GM18868 (cell line): ENCODE results near the gene BAIAP3.

ENCODE experiments used
- ATAC-seq: cut with Tn5 transposase; IDR thresholded peaks from one replicate; pipeline ENCODE4 v1.9.1; 2021; ENCODE audit warnings: mild to moderate bottlenecking, moderate library complexity; ENCODE audit not compliant: unreplicated experiment

BAIAP3 gene

GRCh38 chr16:1381612-1382406 lies 48.4 kb downstream of the BAIAP3 start:
- no peak for ATAC-seq

- ATAC-seq, result no peak
These were observed 50.1 kb downstream of the BAIAP3 start for GRCh38 chr16:1383556-1383955.

GRCh38 chr16:1385232-1385631 lies 51.8 kb downstream of the BAIAP3 start:
- no peak for ATAC-seq

GRCh38 chr16:1387331-1387730 lies 53.9 kb downstream of the BAIAP3 start:
- no peak for ATAC-seq

- no peak for ATAC-seq
These were observed 56.3 kb downstream of the BAIAP3 start for GRCh38 chr16:1389762-1390161.

- ATAC-seq, result no peak
These were observed 56.9 kb downstream of the BAIAP3 start for GRCh38 chr16:1390239-1390779.

- no peak for ATAC-seq
These were observed 59.4 kb downstream of the BAIAP3 start for GRCh38 chr16:1392826-1393225.

GRCh38 chr16:1393613-1394176 lies 60.2 kb downstream of the BAIAP3 start:
- ATAC-seq, result no peak

GRCh38 chr16:1394367-1394951 lies 61.0 kb downstream of the BAIAP3 start:
- ATAC-seq, result no peak

- no peak for ATAC-seq
These were observed 62.1 kb downstream of the BAIAP3 start for GRCh38 chr16:1395444-1396031.

- no peak for ATAC-seq
These were observed 64.3 kb downstream of the BAIAP3 start for GRCh38 chr16:1397779-1398178.

GRCh38 chr16:1398351-1398750 lies 64.9 kb downstream of the BAIAP3 start:
- no peak for ATAC-seq
